ENCODE data around the gene FTO.
"Not testable (repeated sequence)": the region's sequence is repeated elsewhere in the genome, so short reads cannot be mapped to it uniquely, and the experiment has no call there.

Gene FTO

DNA sequence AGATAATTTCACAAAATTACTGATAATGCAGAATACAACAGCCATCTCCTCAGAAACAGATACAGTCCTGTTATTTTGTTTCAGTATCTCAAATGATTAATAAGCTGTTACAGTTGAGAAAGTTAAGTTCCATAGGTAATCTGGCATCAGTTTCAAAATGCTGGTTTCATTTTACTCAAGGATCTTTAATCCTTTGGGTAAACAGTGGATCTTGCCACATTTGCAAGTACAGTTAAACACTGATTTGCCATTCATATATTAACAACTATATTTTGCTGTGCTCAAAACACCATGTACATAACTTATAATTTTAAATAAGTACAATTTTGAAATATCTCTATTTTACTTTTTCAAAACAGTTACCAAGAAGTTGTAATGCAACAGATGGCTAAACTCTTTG lies 31.5 kb upstream of the FTO start:
- TF ChIP-seq, protein P1, sequence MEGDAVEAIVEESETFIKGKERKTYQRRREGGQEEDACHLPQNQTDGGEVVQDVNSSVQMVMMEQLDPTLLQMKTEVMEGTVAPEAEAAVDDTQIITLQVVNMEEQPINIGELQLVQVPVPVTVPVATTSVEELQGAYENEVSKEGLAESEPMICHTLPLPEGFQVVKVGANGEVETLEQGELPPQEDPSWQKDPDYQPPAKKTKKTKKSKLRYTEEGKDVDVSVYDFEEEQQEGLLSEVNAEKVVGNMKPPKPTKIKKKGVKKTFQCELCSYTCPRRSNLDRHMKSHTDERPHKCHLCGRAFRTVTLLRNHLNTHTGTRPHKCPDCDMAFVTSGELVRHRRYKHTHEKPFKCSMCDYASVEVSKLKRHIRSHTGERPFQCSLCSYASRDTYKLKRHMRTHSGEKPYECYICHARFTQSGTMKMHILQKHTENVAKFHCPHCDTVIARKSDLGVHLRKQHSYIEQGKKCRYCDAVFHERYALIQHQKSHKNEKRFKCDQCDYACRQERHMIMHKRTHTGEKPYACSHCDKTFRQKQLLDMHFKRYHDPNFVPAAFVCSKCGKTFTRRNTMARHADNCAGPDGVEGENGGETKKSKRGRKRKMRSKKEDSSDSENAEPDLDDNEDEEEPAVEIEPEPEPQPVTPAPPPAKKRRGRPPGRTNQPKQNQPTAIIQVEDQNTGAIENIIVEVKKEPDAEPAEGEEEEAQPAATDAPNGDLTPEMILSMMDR (IDR thresholded peaks at IDR 0.05; ENCODE audit: low read depth, low read length, missing control alignments), result no peak
- H3K4me3 ChIP-seq (ENCODE audit: low read depth, low read length), result no peak overlapping the region
- no peak for DNase-seq (ENCODE audit: low read depth)

- TF ChIP-seq, protein P1 (IDR thresholded peaks at IDR 0.05; ENCODE audit: low read depth, low read length, missing control alignments), result no peak
- no peak overlapping the region for H3K4me3 ChIP-seq (ENCODE audit: low read depth, low read length)
- no peak for DNase-seq (ENCODE audit: low read depth)
These were observed 30.8 kb upstream of the FTO start for GRCh38 chr16:53673189-53673588.

DNA sequence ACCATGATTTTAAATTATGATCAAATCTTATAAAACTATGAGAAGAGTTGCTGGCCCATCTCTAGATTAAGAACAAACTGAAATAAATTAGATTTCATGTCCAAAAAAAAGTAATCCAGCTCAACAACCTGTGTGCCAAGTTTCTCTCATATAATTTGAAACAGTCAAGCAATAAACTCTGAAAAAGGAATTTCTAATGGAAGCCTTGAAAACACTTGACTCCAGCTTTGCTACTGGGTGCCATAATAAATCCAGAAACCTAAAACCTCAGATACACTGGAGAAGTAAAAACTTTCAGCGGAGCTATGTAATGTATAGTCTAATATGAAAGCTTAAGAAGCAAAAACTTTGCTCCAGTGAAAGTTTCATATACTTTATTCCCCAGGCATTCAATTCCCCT lies 25.8 kb upstream of the FTO start:
- TF ChIP-seq, protein P1 (IDR thresholded peaks at IDR 0.05; ENCODE audit: low read depth, low read length, missing control alignments), result no peak
- DNase-seq (ENCODE audit: low read depth), result no peak
- no peak overlapping the region for H3K4me3 ChIP-seq (ENCODE audit: low read depth, low read length)

- TF ChIP-seq, protein P1 (IDR thresholded peaks at IDR 0.05; ENCODE audit: low read depth, low read length, missing control alignments), result no peak
- no peak overlapping the region for H3K4me3 ChIP-seq (ENCODE audit: low read depth, low read length)
- DNase-seq (ENCODE audit: low read depth), result no peak
These were observed 25.1 kb upstream of the FTO start for GRCh38 chr16:53678756-53679343.

GRCh38 chr16:53680756-53681155 lies 23.2 kb upstream of the FTO start:
- H3K4me3 ChIP-seq (ENCODE audit: low read depth, low read length), result no peak overlapping the region
- TF ChIP-seq, protein P1 (IDR thresholded peaks at IDR 0.05; ENCODE audit: low read depth, low read length, missing control alignments), result no peak
- DNase-seq (ENCODE audit: low read depth), result no peak

- no peak for DNase-seq (ENCODE audit: low read depth)
- TF ChIP-seq, protein P1 (IDR thresholded peaks at IDR 0.05; ENCODE audit: low read depth, low read length, missing control alignments), result no peak
These were observed 22.6 kb upstream of the FTO start for GRCh38 chr16:53681354-53681753.

DNA sequence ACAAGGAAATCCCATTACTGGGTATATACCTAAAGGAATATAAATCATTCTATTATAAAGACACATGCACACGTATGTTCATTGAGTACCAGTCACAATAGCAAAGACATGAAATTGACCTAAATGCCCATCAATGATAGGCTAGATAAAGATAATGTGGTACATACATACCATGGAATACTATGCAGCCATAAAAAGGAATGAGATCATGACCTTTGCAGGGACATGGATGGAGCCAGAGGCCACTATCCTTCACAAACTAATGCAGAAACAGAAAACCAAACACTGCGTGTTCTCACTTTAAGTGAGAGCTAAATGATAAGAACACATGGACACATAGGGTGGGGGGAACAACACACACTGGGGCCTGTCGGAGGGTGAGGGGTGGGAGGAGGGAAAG lies 18.6 kb upstream of the FTO start:
- not testable (repeated sequence) for H3K4me3 ChIP-seq (ENCODE audit: low read depth, low read length); DNase-seq (ENCODE audit: low read depth)

More at GRCh38 chr16:53681354-53681753, 22.6 kb upstream of the FTO start:
- no peak overlapping the region for H3K4me3 ChIP-seq (ENCODE audit: low read depth, low read length)
